Measurements from ENCODE around the gene AQP5. TPM values are rescaled to one million over a fixed set of nuclear protein-coding genes. Genes with fewer than 3 reads are reported as not detected.

AQP5 gene
- total and polyA plus RNA-seq, 8 donors = 0.41 to 2.8 (median 1.2) TPM

DNA sequence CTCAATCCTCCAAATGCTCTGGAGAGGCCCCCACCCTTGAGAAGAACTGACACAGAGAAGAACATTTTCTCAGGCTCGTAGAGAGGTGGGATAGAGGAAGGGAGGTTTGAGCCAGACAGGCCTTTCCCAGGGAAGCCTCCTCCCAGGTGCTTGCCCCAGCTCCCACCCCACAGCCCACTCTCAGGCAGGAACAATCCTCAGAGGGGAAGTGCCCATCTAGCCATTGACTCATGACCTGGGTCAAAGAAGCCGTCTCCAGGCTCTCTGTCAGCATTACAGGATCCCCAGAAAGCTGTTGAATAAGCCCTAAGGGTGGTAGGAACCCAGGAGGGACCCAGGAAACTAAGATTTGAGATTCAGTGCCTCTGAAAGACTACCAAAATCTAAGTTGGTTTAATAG is 14.9 kb downstream of the AQP5 start:
- H3K27ac ChIP-seq = no peak overlapping the region
- ATAC-seq = no peak
- no peak for DNase-seq
- no peaks in the 10 kb centered on the region for H3K36me3 ChIP-seq
- TF ChIP-seq, protein P1, sequence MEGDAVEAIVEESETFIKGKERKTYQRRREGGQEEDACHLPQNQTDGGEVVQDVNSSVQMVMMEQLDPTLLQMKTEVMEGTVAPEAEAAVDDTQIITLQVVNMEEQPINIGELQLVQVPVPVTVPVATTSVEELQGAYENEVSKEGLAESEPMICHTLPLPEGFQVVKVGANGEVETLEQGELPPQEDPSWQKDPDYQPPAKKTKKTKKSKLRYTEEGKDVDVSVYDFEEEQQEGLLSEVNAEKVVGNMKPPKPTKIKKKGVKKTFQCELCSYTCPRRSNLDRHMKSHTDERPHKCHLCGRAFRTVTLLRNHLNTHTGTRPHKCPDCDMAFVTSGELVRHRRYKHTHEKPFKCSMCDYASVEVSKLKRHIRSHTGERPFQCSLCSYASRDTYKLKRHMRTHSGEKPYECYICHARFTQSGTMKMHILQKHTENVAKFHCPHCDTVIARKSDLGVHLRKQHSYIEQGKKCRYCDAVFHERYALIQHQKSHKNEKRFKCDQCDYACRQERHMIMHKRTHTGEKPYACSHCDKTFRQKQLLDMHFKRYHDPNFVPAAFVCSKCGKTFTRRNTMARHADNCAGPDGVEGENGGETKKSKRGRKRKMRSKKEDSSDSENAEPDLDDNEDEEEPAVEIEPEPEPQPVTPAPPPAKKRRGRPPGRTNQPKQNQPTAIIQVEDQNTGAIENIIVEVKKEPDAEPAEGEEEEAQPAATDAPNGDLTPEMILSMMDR (IDR thresholded peaks at IDR 0.05) = no peak
- no peaks in the 10 kb centered on the region for H3K4me1 ChIP-seq
- no peak for FAIRE-seq
- WGBS, 2 donors = 81 to 88% methylated on average over 2 of the region's 2 CpGs
- H3K9me3 ChIP-seq = no peaks in the 10 kb centered on the region
- intact Hi-C loops (cut with DNase I) = no loop called here
- H3K27me3 ChIP-seq = no peaks in the 10 kb centered on the region
- H3K4me3 ChIP-seq = no peak overlapping the region

DNA sequence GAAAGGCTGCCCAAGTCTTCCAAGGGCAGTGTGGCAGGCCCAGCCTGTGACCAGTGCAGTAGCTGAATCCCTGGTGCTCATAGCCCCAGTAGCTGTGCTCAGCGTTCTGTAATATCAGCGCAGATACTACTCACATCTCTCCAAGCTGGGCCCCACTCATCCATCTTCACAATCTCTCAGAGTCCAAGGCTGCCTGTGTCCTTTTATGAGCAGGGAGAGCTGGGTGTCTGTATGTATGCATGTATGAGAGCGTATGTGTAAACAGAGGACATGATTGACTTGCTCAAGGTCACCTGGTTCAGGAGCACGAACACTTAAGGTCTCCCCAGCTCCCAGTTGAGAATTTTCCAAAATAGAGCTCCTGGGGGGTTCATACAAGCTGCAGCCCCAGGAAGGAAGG is 16.5 kb downstream of the AQP5 start:
- Histone ChIP-seq H3K36me3 (no peaks in the 10 kb centered on the region), H3K4me1 (no peaks in the 10 kb centered on the region), H3K4me3 (no peak overlapping the region), H3K27me3 (no peaks in the 10 kb centered on the region), H3K9me3 (no peaks in the 10 kb centered on the region), H3K27ac (no peak overlapping the region)
- no peak for FAIRE-seq
- WGBS, 2 donors = 47 to 48% methylated on average over 4 of the region's 4 CpGs
- TF ChIP-seq, protein P1 (IDR thresholded peaks at IDR 0.05) = no peak
- DNase-seq = no peak
- intact Hi-C loops (cut with DNase I) = no loop called here
- no peak for ATAC-seq

DNA sequence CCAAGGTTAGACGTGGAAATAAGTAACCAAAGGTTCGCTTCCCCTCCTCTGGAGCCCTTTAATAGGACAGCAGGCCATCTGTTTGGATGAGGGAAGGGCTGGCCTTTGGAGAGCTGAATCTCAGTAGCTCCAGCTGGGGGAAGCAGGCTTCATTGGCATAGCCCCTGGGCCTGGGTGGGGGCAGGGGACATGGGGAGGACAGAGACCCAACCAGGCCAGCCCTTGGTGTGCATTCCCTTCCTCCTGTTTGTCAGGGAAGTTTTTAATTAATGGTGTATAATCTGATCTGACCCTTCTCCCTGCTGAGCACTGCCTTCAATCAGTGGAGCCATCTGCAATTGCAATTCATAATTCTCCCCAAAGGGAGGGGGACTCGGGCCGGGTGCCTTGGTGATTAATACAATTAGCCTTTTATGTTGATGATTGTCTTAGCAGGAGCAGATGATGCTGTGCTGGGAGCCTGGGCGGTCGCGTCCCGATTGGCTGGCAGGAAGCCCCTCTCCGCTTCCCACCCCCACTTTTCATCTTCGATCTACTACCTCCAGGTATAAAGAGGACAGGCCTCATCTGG is 17.4 kb downstream of the AQP5 start:
- no peak overlapping the region for H3K27ac ChIP-seq
- no peak overlapping the region for H3K4me3 ChIP-seq
- TF ChIP-seq, protein P1 (IDR thresholded peaks at IDR 0.05) = no peak
- no peaks in the 10 kb centered on the region for H3K9me3 ChIP-seq
- peaks cover 0 to 3% (median 0%) of the 10 kb centered on the region in 3 donors for H3K4me1 ChIP-seq
- ATAC-seq (no peak), DNase-seq (no peak), FAIRE-seq (no peak)
- intact Hi-C loops (cut with DNase I) = no loop called here
- H3K36me3 ChIP-seq = no peaks in the 10 kb centered on the region
- WGBS, 2 donors = 81% methylated on average over 10 of the region's 10 CpGs
- no peaks in the 10 kb centered on the region for H3K27me3 ChIP-seq

DNA sequence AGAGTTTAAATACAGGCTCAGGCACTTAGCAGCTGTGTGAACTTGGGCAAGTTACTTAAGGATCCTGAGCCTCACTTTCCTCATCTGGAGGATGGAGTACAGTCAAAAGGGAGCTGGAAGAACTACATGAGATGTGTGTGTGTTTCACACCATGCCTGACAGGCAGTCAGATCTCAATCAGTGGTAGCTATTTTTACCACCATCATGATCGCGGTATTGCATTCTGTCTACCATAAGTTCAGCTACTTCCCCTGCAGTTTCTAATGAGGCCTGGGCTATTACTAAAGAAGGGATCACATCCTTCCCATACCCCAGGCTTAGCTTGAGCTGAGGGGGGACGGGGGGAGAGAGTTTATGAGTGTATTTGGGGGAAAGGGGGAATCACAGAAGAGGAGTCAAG is 18.1 kb downstream of the AQP5 start:
- Histone ChIP-seq H3K27ac (no peak overlapping the region), H3K36me3 (no peaks in the 10 kb centered on the region), H3K9me3 (no peaks in the 10 kb centered on the region), H3K4me1 (peaks cover 0 to 3% (median 0%) of the 10 kb centered on the region in 3 donors), H3K4me3 (no peak overlapping the region), H3K27me3 (no peaks in the 10 kb centered on the region)
- intact Hi-C loops (cut with DNase I) = no loop called here
- no peak for ATAC-seq
- no peak for DNase-seq
- FAIRE-seq = no peak
- WGBS, 2 donors = 81 to 83% methylated on average over 3 of the region's 3 CpGs
- TF ChIP-seq, protein P1 (IDR thresholded peaks at IDR 0.05) = no peak

DNA sequence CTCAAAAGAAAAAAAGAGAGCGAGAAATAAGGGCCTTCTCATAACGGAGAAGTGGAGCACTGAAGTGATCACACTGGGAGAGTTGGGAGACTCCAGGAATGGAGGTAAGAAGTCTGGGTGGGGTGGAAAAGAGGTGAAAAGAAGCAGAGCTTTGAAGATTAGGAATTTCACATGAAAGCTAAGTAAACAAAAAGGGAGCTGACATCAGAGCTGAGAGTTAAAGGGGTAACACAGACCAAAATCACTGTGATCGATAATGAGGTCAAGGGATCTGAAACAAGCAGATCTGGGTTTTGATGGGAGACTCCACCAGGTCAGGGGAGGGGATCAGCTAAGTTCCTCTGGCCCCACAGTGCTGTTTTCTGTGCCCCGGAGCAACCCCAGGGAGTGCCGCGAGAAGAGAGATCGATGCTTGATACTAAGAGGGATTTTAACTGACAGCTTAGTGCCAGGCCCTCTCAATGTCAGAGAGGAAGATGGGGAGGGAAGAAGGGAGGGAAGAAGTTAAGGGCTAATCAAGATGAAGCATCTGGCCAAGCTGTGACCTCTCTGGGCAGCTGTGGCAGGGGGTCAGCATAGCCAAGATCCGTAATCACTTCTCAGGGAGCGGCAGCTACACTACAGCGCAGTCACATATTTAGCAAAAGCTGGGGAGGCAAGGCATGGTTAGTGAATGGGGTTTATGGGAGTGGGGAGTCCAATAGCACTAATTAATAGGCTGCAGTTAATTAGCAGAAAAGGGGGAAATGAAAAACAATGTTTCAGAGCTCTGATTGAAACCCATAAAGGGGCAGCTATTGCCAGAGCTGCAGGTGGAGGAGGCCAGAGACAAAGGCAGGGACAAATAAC is 19.1 kb downstream of the AQP5 start:
- WGBS, 2 donors = 80% methylated on average over 10 of the region's 10 CpGs
- Histone ChIP-seq H3K4me1 (peaks cover 0 to 3% (median 0%) of the 10 kb centered on the region in 3 donors), H3K36me3 (no peaks in the 10 kb centered on the region), H3K27me3 (no peaks in the 10 kb centered on the region), H3K9me3 (no peaks in the 10 kb centered on the region), H3K27ac (no peak overlapping the region), H3K4me3 (no peak overlapping the region)
- intact Hi-C loops (cut with DNase I) = no loop called here
- no peak for FAIRE-seq
- no peak for ATAC-seq
- TF ChIP-seq, protein P1 (IDR thresholded peaks at IDR 0.05) = no peak
- no peak for DNase-seq

All from pancreas (tissue), 10 donors.